DMS53 treated with DMSO at 0.1 percent for 48 hours (cell line): ENCODE results near the gene FBXL16.

Source experiments
- DNase-seq: peaks from one replicate; lab custom pipeline; 2025; ENCODE audit not compliant: unreplicated experiment; lab: John Stamatoyannopoulos, UW

The FBXL16 gene

GRCh38 chr16:711548-712320 is 6.1 kb upstream of the FBXL16 start:
- DNase-seq: peak; percentile 34

GRCh38 chr16:711084-711483 is 5.5 kb upstream of the FBXL16 start:
- no peak for DNase-seq

GRCh38 chr16:710500-711075 is 5.0 kb upstream of the FBXL16 start:
- no peak for DNase-seq

GRCh38 chr16:709566-710499 is 4.2 kb upstream of the FBXL16 start:
- peak; percentile 45 for DNase-seq

GRCh38 chr16:708959-709358 is 3.4 kb upstream of the FBXL16 start:
- DNase-seq: no peak

- DNase-seq: no peak
Measured at GRCh38 chr16:708019-708418, 2.4 kb upstream of the FBXL16 start.

GRCh38 chr16:707062-707538 is 1.5 kb upstream of the FBXL16 start:
- no peak for DNase-seq

- peak; percentile 18 for DNase-seq
Measured at GRCh38 chr16:706189-707061, 824 bp upstream of the FBXL16 start.

GRCh38 chr16:704552-705380 is 835 bp downstream of the FBXL16 start:
- DNase-seq: no peak

GRCh38 chr16:704047-704446 is 1.6 kb downstream of the FBXL16 start:
- DNase-seq: no peak

GRCh38 chr16:703406-703805 is 2.2 kb downstream of the FBXL16 start:
- no peak for DNase-seq

GRCh38 chr16:702341-702740 is 3.3 kb downstream of the FBXL16 start:
- no peak for DNase-seq

- no peak for DNase-seq
Measured at GRCh38 chr16:700684-701584, 4.7 kb downstream of the FBXL16 start.

GRCh38 chr16:698911-699671 is 6.5 kb downstream of the FBXL16 start:
- no peak for DNase-seq

- DNase-seq: peak; percentile 92
Measured at GRCh38 chr16:695355-696089, 10.1 kb downstream of the FBXL16 start.

- no peak for DNase-seq
Measured at GRCh38 chr16:694863-695354, 10.7 kb downstream of the FBXL16 start.

- no peak for DNase-seq
Measured at GRCh38 chr16:694187-694862, 11.3 kb downstream of the FBXL16 start.
